GM18868 (cell line): ENCODE measurements around the gene CHN2.

Experiments
- ATAC-seq: cut with Tn5 transposase; IDR thresholded peaks from one replicate; pipeline ENCODE4 v1.9.1; 2021; ENCODE audit warnings: mild to moderate bottlenecking, moderate library complexity; ENCODE audit not compliant: unreplicated experiment

Gene CHN2

DNA sequence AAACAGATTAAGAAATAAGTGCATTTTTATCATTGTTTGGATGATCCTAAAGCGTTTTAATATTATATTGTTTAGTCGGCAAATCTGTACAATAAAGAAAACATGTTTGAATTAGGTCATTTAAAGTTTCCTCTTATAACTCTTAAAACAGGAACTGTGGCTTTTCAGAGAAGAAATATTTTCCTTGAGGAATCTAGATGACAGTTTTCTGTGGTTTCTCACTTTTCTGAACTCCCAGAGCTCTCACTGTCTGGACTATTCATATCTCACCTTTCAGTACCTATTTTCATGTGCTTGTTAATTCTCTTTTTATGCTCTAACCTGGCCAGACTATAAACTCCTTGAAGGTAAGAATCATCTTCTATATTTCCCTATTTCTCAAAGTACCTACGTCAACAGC, 135.1 kb downstream of the CHN2 start:
- no peak for ATAC-seq

DNA sequence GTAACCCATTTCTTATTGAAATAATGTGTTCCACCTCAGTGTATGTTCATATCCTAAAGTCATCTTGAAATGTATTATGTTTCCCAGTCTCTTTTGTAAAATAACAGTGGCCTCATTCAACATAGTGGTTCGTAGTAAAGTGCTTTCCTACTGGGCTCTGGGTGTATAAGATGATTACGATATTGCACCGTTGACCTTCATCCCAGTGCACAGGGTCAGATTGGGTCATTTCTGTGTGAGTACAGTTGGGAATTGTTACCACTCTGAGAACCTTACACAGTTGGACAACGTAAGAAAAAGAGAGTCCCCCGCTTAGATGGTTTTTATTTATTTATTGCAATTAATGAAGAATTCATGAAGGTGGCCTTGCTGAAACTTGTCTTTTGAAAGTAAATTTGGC, 135.6 kb downstream of the CHN2 start:
- ATAC-seq = no peak

DNA sequence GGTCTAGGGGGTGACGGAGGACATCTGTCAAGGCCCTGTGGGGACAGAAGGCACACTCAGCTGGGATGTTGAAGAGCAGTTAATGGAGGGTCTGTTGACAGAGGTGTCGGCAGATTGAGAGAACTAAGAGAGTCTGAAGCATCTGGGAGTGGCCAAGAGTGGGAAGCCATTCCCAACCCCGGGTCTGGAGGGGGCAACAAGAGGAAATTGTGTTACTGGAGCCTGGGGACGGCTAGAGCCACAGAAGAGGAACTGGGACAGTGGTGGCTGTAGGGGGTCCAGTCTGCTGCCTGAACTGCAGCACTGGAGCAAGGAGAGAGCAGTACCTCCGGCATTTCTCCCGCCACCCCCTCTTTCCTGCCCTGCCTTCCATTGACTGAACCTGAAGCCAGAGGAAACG, 136.6 kb downstream of the CHN2 start:
- no peak for ATAC-seq

DNA sequence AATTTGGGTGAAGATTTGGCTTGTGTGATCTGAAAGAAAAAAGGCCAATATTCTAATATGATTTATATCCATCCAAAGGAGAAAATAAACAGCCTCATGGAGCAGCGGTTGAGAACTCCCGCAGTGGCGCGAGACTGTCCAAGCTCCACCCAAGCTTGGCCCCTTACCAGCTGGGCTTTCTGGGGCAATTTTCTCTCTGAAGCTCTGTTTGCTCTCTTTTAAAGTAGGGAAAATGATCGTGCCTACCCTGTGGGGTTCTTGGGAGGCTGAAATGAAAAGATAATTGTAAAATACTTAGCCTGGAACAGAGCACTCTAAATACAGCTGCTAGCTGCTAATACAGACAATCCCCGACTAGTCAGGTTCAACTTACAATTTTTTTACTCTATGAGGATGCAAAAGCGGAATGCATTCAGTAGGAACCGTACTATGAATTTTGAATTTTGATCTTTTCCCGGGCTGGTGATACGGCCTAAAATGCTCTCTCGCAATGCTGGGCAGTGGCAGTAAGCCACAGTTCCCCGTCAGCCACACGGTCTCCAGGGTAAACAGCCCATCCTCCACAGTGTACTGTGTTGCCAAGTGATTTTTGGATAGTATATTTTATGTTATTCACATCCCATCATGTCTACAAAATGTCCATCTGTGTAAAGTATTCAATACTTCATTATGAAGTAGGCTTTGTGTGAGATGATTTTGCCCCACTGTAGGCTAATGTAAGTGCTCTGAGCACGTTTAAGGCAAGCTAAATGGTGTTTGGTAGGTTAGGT, 137.7 kb downstream of the CHN2 start:
- ATAC-seq = no peak

DNA sequence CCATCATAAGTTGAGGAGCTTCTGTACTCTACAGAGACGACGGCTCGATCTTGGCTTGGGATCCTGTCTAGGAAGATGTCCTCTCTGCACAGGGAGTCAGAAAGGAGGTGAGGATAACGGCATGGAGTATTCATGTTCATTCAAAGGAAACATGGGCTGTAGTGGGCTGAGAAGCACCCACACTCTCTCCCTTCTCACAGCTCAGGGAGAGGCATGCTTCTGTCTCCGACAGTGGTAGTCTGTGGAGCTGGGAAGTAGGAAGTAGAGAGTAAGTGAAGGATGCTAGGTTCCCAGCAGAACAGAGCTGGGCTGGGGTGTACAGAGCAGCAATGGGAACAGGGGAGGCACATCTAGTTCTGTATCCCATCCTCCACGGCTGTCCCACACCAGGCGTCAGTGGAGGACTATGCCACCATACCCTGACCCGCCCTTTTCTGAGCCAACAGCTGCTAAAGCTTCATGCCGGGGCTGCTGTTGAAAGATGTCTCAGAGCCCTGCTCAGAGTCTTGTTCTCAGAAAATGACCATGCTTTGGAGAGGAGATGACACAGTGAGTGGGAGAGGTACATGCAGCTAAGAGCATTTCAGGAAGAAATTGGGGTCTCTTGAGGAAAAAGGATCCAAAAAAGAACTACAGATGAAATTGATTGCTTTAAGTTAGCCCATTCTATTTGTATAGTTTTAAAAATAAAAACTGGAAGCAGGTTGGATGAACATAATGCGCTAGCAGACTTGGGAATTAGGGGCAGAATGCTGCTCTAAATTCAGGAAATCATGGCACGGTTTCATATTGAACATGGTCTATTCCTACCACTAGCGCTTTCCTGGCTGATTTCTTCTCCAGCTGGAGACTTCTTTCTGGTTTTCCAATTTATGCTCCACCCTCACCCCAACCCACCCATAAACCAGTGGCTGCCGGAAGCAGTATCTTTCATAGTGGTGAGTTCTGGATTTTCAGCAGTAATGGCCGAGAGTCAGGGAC, 138.6 kb downstream of the CHN2 start:
- ATAC-seq = no peak

DNA sequence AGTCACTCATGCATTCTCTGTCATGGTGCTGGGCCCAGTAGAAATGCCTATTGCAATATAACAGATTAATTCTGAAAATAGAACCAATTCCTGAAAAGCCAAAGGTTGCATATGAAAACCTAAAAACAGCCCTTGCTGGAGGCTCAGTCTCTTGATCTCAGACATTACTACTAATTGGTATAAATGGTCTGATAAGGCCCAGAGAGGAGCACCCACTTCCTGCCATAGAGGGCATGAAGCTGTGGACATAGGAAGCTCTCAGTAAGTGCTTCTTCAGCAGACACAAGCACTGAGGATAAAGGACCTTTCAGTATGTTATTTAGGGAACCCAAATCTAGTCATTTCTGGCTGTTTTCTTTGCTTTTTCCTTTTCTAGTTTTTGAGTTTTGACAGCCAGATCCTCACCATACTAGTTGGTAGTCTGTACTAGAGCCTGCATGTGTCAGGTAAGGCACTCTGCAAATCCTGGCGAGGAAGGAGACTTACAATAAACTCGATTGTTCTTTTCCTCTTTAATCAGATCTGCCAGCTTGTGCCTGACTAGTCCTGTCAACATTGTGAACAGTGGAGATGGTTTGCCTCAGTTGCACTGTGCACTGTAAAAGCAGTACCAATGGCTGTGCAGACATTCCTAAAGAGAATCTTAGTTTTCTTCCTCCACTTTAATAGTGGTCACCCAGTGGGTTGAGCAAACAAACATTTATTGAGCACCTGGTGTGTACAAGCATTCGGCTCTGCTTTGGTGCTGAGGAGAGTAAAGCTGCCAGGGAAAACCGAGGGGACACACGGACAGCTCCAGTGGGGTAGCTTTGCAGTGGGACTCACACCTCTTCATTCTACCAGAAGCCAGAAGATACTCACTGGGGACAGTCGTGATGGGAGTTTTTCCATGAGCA, 140.9 kb downstream of the CHN2 start:
- no peak for ATAC-seq

DNA sequence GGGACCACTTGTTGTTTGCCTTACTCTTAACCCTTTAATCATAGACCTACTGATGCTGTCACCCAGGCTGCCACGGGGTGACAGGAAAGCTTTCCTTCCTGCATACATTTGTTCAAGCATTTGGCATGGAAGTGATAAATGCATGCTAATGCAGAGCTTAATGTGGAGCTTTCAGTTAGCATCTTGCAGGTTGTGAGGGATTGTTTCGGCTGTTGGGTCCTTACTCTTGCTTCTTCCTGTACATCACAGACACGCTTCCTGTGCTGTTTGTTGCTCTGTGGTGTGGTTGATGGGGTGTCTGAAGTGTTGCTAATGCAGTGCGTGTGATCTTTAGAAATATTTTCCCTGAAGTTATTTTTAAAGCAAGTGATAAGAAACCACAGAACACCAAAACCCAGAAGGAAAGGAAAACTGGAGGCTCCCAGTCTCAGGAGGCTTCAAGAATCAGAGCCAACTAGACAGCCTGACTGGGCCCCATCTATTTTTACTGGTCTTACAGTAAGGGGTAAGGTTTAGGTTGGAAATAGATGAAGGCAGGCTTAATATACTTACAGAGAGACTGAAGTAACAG, 143.1 kb downstream of the CHN2 start:
- ATAC-seq = no peak

DNA sequence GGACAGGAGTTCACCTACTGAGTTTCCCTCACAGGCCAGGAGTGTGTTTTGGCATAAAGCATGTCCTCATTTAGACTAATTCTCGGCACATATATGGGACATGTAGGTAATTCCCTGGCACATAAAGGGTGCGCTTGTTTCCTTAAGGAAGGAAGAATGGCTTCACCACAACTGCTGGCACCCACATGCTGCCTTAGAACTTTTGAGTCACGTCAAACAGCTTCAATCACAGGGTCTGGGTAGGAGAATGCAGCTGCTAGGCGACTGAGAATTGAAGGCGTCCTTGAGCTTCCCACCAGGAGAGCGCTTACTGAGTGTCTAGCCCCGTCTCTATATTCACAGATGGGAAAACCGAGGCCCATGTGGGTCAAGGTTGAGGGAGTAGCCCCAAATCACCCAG, 146.1 kb downstream of the CHN2 start:
- no peak for ATAC-seq

DNA sequence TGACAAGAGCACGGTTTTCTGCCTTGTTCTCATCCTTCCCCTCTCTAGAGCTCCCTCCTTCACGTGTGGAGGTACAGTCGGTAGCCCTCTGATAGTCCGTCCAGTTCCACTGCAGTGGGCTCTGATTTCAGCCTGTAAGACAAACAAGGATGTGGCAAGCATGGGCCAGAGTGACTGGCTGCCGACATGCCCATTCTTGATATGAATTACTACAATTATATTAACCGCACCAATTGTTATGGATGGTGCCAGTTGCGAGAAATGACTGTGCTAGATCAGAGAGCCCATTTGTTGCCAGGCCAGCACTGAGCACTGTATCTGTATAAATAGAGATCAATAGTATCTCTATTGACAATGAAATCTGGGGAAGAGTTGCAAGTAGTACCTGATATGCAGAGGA, 146.6 kb downstream of the CHN2 start:
- no peak for ATAC-seq

DNA sequence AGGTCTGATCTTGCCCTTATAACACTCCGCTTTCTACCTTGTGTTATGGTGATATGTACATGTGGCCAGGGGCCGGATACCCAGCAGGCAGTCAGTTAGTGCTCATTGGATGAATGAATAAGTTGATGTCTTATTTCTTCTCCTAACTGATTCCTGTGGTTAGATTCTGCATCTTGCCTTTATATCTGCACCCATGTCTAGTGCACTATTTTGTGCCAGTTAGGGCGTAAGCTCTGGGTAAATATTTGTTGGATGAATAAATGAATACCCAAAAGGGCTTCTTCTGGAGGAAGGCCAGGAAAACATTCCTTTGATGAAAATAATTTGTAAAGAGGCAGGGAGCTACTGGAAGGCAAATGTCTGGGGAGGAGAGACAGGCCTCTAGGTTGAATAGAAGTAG, 148.2 kb downstream of the CHN2 start:
- no peak for ATAC-seq

DNA sequence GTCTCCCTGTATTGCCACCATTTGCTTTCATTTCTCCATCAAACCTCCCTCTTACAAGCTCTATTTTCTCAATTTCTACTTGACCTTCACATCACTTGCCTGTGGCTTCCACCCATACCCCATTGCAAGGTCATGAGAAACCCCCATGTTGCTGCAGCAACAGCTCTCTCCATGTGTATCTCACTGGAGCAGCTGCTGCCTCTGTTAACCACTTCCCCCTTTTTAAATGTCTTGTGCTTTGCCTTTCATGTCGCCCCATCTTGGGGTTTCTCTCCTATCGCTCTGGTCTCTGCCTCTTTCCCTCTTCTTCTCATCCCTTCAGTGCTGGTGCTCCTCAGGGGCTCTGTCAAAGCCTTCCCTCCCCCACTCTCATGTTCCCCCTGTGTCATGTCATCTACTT, 148.8 kb downstream of the CHN2 start:
- no peak for ATAC-seq

DNA sequence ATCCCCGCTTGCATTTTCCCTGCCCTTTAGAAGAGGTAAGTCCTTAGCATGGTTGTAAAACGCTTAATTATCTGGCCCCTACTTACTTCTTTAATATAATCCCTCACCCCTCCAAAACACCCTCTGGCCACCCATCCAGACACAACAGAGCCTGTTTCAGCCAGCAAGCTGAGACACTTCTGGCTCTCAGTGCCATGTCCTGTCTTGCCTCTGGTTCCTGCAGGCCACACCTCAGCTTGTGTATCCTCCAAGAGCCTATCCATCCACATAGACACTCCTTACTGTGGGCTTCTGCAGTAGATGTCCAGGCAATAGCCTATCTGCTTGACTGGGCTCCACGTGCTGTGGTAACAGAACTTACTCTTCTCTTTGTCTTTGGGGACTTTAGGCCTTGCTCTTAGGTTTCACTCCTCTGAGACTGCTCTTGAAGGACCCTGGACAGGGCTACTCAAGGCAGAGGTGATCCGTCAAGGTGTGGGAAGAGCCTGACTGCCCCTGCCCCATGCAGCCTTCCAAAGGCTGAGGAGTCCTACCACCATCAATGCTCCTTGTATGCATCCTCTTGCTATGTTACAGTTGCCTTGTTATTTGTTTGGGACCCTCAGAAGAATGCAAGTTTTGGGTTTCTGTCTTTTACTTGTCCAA, 149.9 kb downstream of the CHN2 start:
- no peak for ATAC-seq

DNA sequence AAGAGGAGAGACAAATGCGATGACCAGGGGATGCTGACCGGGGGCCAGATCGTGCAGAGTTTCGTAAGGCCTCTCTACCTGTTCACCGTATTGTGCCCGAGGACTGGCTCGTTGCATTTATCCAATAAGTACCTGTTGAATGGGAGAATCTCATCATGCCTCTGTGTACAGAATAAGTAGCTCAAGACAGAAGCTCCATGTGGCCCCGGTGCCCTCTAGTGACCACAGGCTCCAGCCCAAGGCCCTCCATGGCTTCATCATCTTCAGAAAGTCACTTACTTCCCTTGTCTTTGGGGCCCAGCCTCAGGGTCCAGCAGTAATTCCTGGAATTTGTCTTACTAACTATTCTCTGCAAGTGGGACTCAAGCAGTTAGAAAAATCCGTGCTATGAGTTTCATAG, 151.0 kb downstream of the CHN2 start:
- no peak for ATAC-seq

DNA sequence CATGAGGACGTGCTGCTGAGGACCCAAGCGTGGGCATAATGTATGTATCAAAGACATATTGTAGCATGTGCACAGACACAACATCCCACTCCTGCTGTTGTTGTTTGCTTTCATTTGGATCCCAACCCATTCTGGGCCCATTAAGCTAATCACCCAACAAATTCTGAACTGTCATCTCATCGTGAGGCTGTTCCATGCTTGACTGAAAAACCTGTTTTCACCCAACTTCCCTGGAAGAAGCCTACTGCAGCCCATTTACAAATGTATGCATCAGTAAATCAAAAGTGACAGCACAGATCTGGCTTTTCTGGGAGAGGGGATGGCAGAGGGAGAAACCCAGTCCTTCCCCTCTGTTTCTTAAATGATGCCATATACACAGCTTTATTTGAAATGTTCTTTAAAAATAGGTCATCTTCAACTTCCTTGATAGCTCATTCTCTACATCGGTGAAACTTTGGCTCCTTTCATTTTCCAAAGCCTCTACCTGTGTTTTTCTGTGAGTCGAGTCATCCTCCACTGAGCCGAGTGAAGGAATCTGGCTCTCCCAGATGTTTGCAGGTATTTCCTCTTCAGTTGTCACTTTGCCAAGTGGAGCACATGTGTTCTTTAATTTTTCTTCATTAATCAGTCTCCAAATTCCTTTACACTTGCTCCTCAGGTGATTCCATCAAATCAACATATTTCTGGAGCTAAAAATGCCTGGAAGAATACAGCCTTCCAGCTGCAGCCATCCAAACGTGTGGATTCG, 151.8 kb downstream of the CHN2 start:
- ATAC-seq = no peak

DNA sequence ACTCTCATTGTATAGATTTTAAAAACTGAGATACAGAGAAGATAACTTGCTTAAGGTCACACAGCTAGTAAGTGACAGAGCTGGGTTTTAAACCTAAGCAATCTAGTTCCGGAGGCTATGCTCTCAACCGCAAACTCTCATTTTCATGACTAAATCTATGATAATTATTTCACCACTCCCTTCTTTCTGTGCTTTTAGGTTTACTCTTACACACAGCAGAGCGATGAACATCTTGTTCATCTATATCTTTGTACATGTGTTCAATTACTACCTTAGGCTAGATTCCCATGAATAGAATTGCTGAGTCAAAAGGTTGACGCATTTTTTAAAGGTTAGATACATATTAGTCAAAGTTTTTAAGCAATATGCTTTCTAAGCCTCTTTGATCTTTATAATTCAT, 154.8 kb downstream of the CHN2 start:
- ATAC-seq = no peak

DNA sequence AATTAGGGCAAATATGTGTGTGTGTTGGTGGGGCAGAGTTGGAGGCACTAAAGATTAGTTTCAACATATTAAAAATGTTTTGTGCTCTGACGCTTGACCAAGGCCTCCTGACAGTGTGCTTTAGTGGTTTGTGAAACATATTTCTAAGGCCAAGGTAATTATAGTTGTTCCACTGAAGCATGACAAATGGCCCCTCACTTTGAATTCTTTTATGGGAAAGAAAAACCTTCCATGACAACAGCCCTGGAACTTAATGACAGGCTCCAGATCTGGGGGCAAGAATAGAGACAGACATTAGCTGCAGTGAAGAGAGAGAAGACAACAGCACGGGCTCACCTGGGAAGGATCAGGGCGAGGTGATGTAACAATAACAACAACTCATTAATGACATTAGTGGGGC, 155.8 kb downstream of the CHN2 start:
- no peak for ATAC-seq

DNA sequence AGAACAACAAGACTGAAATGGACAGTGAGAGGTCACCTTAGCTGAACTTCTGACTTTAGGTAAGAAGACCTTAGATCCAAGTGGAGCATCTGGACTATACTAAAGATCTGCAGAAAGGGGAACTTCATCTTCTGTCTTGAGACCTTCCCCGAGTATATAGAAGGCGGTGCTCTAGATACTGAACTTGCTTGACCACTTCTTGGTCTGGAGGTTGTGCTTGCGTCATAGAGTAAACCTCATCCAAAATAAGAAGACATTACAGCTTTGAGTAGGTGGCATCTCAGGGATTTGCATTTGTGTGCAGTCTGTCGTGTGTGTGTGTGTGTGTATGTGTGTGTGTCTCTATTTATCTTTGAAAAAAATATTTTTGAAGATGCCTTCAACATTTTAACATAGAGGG, 157.5 kb downstream of the CHN2 start:
- ATAC-seq = no peak

DNA sequence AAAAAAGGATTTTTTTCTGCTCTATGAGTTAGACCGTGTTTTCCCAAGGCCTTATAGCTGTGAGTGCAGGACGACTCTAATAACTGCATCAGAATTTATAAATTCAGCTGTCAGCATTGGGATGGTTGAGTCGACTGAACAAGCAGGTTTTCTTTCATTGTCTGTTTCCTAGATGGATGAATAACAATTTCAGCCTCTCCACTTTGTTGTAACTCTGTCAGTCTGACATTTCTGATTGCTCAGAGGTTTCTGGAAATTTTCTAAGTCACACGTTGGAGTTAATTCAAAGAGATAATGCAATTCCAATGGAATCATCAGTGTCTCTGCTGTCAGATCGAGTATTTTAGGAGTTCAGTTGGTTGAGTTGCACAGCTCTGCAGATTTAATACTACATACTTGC, 159.2 kb downstream of the CHN2 start:
- no peak for ATAC-seq

DNA sequence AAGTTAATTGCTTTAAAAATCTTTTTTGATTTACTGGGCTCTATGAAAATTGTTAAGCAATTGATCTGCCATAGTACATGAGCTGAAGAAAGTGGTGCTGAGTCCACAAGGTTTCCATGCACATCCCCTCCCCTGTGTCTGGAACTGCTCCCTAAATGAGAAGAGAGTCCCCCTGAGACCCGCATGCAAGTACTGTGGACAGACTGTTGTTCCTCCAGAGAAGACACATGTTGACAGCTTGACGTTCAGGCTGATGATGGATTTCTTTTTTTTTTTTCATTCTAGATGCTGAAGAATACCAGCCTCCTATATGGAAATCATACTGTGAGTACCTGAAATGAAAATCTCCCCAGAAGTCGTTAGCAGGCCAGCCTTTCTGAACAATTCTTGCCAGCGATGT, 159.8 kb downstream of the CHN2 start:
- ATAC-seq = no peak

DNA sequence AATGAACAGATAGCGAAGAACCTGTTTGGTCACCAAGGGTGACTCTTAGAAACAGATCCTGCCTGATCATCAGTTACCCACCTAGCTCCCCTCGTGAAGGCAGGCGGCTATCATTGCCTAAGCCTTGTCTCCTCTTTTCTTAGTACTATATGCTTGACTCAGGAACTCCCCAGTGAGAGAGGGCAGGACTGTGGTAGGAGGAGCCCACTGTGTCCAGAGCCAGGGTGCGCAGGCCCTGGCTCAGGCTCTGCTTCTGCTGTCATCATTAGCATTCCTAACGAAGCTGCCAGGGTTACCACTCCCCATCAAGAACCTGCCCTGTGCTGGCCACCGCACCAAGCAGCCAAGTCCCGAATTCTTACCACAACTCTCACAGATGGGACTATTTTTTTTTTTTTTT, 160.8 kb downstream of the CHN2 start:
- no peak for ATAC-seq
